Stimulated activated naive B cell treated with anti-CD40 and anti-IgM and Interleukin-4, amounts not matched to agents 10 μg/mL and 1 μg/mL and 100 μg/mL, for 72 hours (primary cell): ENCODE measurements around the gene LRRC56.
A peak's percentile ranks its signal among the peaks of the same experiment; 100 is the strongest.

Experiments
- ATAC-seq, 2 donors: fragments of 150-1000 bp; cut with Tn5 transposase; replicated peaks; 2 replicates each; pipeline ENCODE4 v1.10.0; 2021; ENCODE audit warnings: moderate library complexity in 1 of 2
- DNase-seq: peaks from one replicate; pipeline ENCODE4 v3.0.0; 2021
- H3K27ac Mint-ChIP-seq: one replicate; pipeline ENCODE4 v1.8.0; 2022; ENCODE audit warnings: mild to moderate bottlenecking, mixed read lengths
- H3K27me3 Mint-ChIP-seq, 2 donors: one replicate each; pipeline ENCODE4 v1.8.0; 2022; ENCODE audit warnings: mixed read lengths in 2 of 2
- H3K36me3 Mint-ChIP-seq, 2 donors: one replicate each; pipeline ENCODE4 v1.8.0; 2022; ENCODE audit warnings: mixed read lengths in 2 of 2, mild to moderate bottlenecking in 1 of 2
- H3K4me1 Mint-ChIP-seq, 2 donors: one replicate each; pipeline ENCODE4 v1.8.0; 2022; ENCODE audit warnings: mixed read lengths in 2 of 2, mild to moderate bottlenecking in 1 of 2
- H3K4me3 Mint-ChIP-seq, 2 donors: one replicate each; pipeline ENCODE4 v1.8.0; 2022; ENCODE audit warnings: mild to moderate bottlenecking in 2 of 2, mixed read lengths in 2 of 2, moderate library complexity in 1 of 2
- H3K9me3 Mint-ChIP-seq, 2 donors: one replicate each; pipeline ENCODE4 v1.8.0; 2022; ENCODE audit warnings: mixed read lengths in 2 of 2, mild to moderate bottlenecking in 1 of 2

Gene LRRC56

GRCh38 chr11:586376-587316, 49.3 kb downstream of the LRRC56 start:
- Mint-ChIP-seq H3K9me3 (no peaks in the 10 kb centered on the region), H3K27ac (peak overlapping the region; percentile 67), H3K4me1 (peaks cover 4 to 9% of the 10 kb centered on the region in 2 donors), H3K36me3 (peaks cover 39 to 44% of the 10 kb centered on the region in 2 donors), H3K4me3 (no peak overlapping the region), H3K27me3 (no peaks in the 10 kb centered on the region)
- no peak for ATAC-seq
- DNase-seq, result no peak

GRCh38 chr11:587546-587945, 50.2 kb downstream of the LRRC56 start:
- peaks cover 2 to 5% of the 10 kb centered on the region in 2 donors for H3K4me1 Mint-ChIP-seq
- DNase-seq, result no peak
- ATAC-seq, result no peak
- H3K27me3 Mint-ChIP-seq, result no peaks in the 10 kb centered on the region
- H3K9me3 Mint-ChIP-seq, result no peaks in the 10 kb centered on the region
- H3K4me3 Mint-ChIP-seq, result no peak overlapping the region
- H3K36me3 Mint-ChIP-seq, result peaks cover 41 to 48% of the 10 kb centered on the region in 2 donors
- H3K27ac Mint-ChIP-seq, result peak overlapping the region; percentile 51

- ATAC-seq (no peak), DNase-seq (no peak)
- peaks cover 46 to 52% of the 10 kb centered on the region in 2 donors for H3K36me3 Mint-ChIP-seq
- peaks cover 2 to 5% of the 10 kb centered on the region in 2 donors for H3K4me1 Mint-ChIP-seq
- no peak overlapping the region for H3K4me3 Mint-ChIP-seq
- H3K27me3 Mint-ChIP-seq, result no peaks in the 10 kb centered on the region
- H3K9me3 Mint-ChIP-seq, result no peaks in the 10 kb centered on the region
- peak overlapping the region; percentile 91 for H3K27ac Mint-ChIP-seq
These were observed 50.7 kb downstream of the LRRC56 start for GRCh38 chr11:587978-588380.

- no peaks in the 10 kb centered on the region for H3K27me3 Mint-ChIP-seq
- H3K36me3 Mint-ChIP-seq, result peaks cover 53 to 59% of the 10 kb centered on the region in 2 donors
- peak overlapping the region; percentile 44 for H3K27ac Mint-ChIP-seq
- H3K4me3 Mint-ChIP-seq, result no peak overlapping the region
- peaks cover 0 to 2% of the 10 kb centered on the region in 2 donors for H3K4me1 Mint-ChIP-seq
- ATAC-seq, result no peak
- DNase-seq, result no peak
- no peaks in the 10 kb centered on the region for H3K9me3 Mint-ChIP-seq
These were observed 52.5 kb downstream of the LRRC56 start for GRCh38 chr11:589798-590197.

- ATAC-seq (no peak), DNase-seq (no peak)
- no peaks in the 10 kb centered on the region for H3K9me3 Mint-ChIP-seq
- H3K4me1 Mint-ChIP-seq, result peaks cover 0 to 2% of the 10 kb centered on the region in 2 donors
- no peak overlapping the region for H3K4me3 Mint-ChIP-seq
- peaks cover 53 to 60% of the 10 kb centered on the region in 2 donors for H3K36me3 Mint-ChIP-seq
- no peak overlapping the region for H3K27ac Mint-ChIP-seq
- H3K27me3 Mint-ChIP-seq, result no peaks in the 10 kb centered on the region
These were observed 53.7 kb downstream of the LRRC56 start for GRCh38 chr11:590997-591396.

GRCh38 chr11:592501-592900, 55.2 kb downstream of the LRRC56 start:
- Mint-ChIP-seq H3K36me3 (peaks cover 54 to 55% of the 10 kb centered on the region in 2 donors), H3K27me3 (no peaks in the 10 kb centered on the region), H3K27ac (peak overlapping the region; percentile 9), H3K4me1 (peaks cover 0 to 3% of the 10 kb centered on the region in 2 donors), H3K9me3 (no peaks in the 10 kb centered on the region), H3K4me3 (no peak overlapping the region)
- ATAC-seq, result no peak
- DNase-seq, result no peak

GRCh38 chr11:592918-593317, 55.6 kb downstream of the LRRC56 start:
- Mint-ChIP-seq H3K4me3 (no peak overlapping the region), H3K4me1 (peaks cover 0 to 2% of the 10 kb centered on the region in 2 donors), H3K27me3 (no peaks in the 10 kb centered on the region), H3K27ac (no peak overlapping the region), H3K36me3 (peaks cover 51 to 53% of the 10 kb centered on the region in 2 donors), H3K9me3 (no peaks in the 10 kb centered on the region)
- ATAC-seq, result no peak
- no peak for DNase-seq

- no peaks in the 10 kb centered on the region for H3K27me3 Mint-ChIP-seq
- no peak for ATAC-seq
- no peak overlapping the region for H3K4me3 Mint-ChIP-seq
- no peaks in the 10 kb centered on the region for H3K9me3 Mint-ChIP-seq
- no peak overlapping the region for H3K27ac Mint-ChIP-seq
- no peak for DNase-seq
- peaks cover 49 to 50% of the 10 kb centered on the region in 2 donors for H3K36me3 Mint-ChIP-seq
- H3K4me1 Mint-ChIP-seq, result peaks cover 0 to 2% of the 10 kb centered on the region in 2 donors
These were observed 56.0 kb downstream of the LRRC56 start for GRCh38 chr11:593347-593746.

GRCh38 chr11:595400-595799, 58.1 kb downstream of the LRRC56 start:
- Mint-ChIP-seq H3K27me3 (no peaks in the 10 kb centered on the region), H3K27ac (no peak overlapping the region), H3K4me1 (peaks cover 0 to 2% of the 10 kb centered on the region in 2 donors), H3K36me3 (peaks cover 41 to 46% of the 10 kb centered on the region in 2 donors), H3K4me3 (no peak overlapping the region), H3K9me3 (no peaks in the 10 kb centered on the region)
- DNase-seq, result no peak
- no peak for ATAC-seq

- ATAC-seq (no peak), DNase-seq (no peak)
- peaks cover 43 to 46% of the 10 kb centered on the region in 2 donors for H3K36me3 Mint-ChIP-seq
- H3K4me1 Mint-ChIP-seq, result peaks cover 0 to 2% of the 10 kb centered on the region in 2 donors
- H3K27me3 Mint-ChIP-seq, result no peaks in the 10 kb centered on the region
- no peaks in the 10 kb centered on the region for H3K9me3 Mint-ChIP-seq
- peak overlapping the region; percentile 11 for H3K27ac Mint-ChIP-seq
- H3K4me3 Mint-ChIP-seq, result no peak overlapping the region
These were observed 59.0 kb downstream of the LRRC56 start for GRCh38 chr11:596374-596773.

- Mint-ChIP-seq H3K27ac (peak overlapping the region; percentile 65), H3K9me3 (no peaks in the 10 kb centered on the region), H3K4me3 (no peak overlapping the region), H3K27me3 (no peaks in the 10 kb centered on the region), H3K4me1 (peaks cover 0 to 2% of the 10 kb centered on the region in 2 donors), H3K36me3 (peaks cover 49 to 51% of the 10 kb centered on the region in 2 donors)
- no peak for DNase-seq
- peak; percentile 38 to 65 for ATAC-seq
These were observed 59.9 kb downstream of the LRRC56 start for GRCh38 chr11:597166-597725.

- H3K4me1 Mint-ChIP-seq, result peaks cover 0 to 2% of the 10 kb centered on the region in 2 donors
- no peak for ATAC-seq
- no peak overlapping the region for H3K27ac Mint-ChIP-seq
- peaks cover 40 to 43% of the 10 kb centered on the region in 2 donors for H3K36me3 Mint-ChIP-seq
- H3K27me3 Mint-ChIP-seq, result no peaks in the 10 kb centered on the region
- no peaks in the 10 kb centered on the region for H3K9me3 Mint-ChIP-seq
- no peak for DNase-seq
- H3K4me3 Mint-ChIP-seq, result no peak overlapping the region
These were observed 60.8 kb downstream of the LRRC56 start for GRCh38 chr11:598005-598680.

- peaks cover 38 to 42% of the 10 kb centered on the region in 2 donors for H3K36me3 Mint-ChIP-seq
- H3K27ac Mint-ChIP-seq, result no peak overlapping the region
These were observed 64.4 kb downstream of the LRRC56 start for GRCh38 chr11:601573-602245.

GRCh38 chr11:603154-603553, 65.8 kb downstream of the LRRC56 start:
- no peak overlapping the region for H3K4me3 Mint-ChIP-seq
- H3K36me3 Mint-ChIP-seq, result peaks cover 37 to 46% of the 10 kb centered on the region in 2 donors
- DNase-seq (no peak), ATAC-seq (no peak)
- H3K4me1 Mint-ChIP-seq, result no peaks in the 10 kb centered on the region
- no peaks in the 10 kb centered on the region for H3K27me3 Mint-ChIP-seq
- H3K27ac Mint-ChIP-seq, result no peak overlapping the region
- H3K9me3 Mint-ChIP-seq, result no peaks in the 10 kb centered on the region

More at GRCh38 chr11:601573-602245, 64.4 kb downstream of the LRRC56 start:
- ATAC-seq, result no peak
- Mint-ChIP-seq H3K4me1 (peaks cover 0 to 2% of the 10 kb centered on the region in 2 donors), H3K27me3 (no peaks in the 10 kb centered on the region), H3K4me3 (no peak overlapping the region), H3K9me3 (no peaks in the 10 kb centered on the region)
- no peak for DNase-seq
